ENCODE results near the gene SKI. TPM values are rescaled to one million over a fixed set of nuclear protein-coding genes. Genes with fewer than 3 reads are reported as not detected.

Gene SKI
- total RNA-seq, 1 experiment from 2014 or later, result 89.5 TPM

- Histone ChIP-seq H3K23ac (ENCODE audit: insufficient read length, low read depth, low read length) (no peak overlapping the region), H3K79me1 (ENCODE audit: insufficient read depth, low read depth, low read length, poor library complexity, severe bottlenecking) (peaks cover 8% of the 10 kb centered on the region), H3K27me3 (ENCODE audit: insufficient read depth, low read length) (no peaks in the 10 kb centered on the region), H2BK12ac (ENCODE audit: insufficient read length, low read depth, low read length) (no peak overlapping the region), H4K91ac (ENCODE audit: insufficient read length, low read depth, low read length) (no peak overlapping the region), H3K56ac (ENCODE audit: insufficient read length, low read depth, low read length) (no peak overlapping the region), H3K14ac (ENCODE audit: insufficient read depth, low read length) (peak overlapping the region; percentile 8; the same call in 1 of the 2 replicates), H4K5ac (ENCODE audit: insufficient read length, low read depth, low read length) (no peak overlapping the region), H3K4ac (ENCODE audit: low read depth, low read length) (no peak overlapping the region), H3T11ph (ENCODE audit: low read length) (no peak overlapping the region), H2BK20ac (ENCODE audit: low read depth, low read length, poor library complexity, severe bottlenecking) (no peak overlapping the region), H4K20me1 (ENCODE audit: control insufficient read depth, insufficient read depth, insufficient read length) (peaks cover 2% of the 10 kb centered on the region), H3K4me2 (ENCODE audit: insufficient read depth, insufficient read length, low read length) (no peak overlapping the region), H2AFZ (ENCODE audit: low read length) (no peak overlapping the region), H3K9ac (ENCODE audit: extremely low read depth, insufficient read length, low read length) (no peak overlapping the region), H3K18ac (ENCODE audit: insufficient read length, low read depth, low read length) (no peak overlapping the region), H3K23me2 (ENCODE audit: insufficient read length, low read depth, low read length, poor library complexity, severe bottlenecking) (no peaks in the 10 kb centered on the region), H3K27ac (ENCODE audit: insufficient read length, low read depth, low read length) (no peak overlapping the region), H2BK5ac (ENCODE audit: insufficient read length, low read length) (no peak overlapping the region), H4K8ac (replicated peaks; ENCODE audit: insufficient read length, low read depth, low read length) (no peak overlapping the region), H2BK15ac (ENCODE audit: low read depth, low read length) (no peak overlapping the region), H3K79me2 (ENCODE audit: insufficient read depth, low read length) (peaks cover 83% of the 10 kb centered on the region), H3K4me1 (ENCODE audit: insufficient read depth, low read length) (no peaks in the 10 kb centered on the region; the same call in 1 of the 2 replicates), H2AK5ac (ENCODE audit: insufficient read length, low read length) (no peak overlapping the region), H3K9me3 (ENCODE audit: control insufficient read depth, low read depth, low read length) (no peaks in the 10 kb centered on the region), H2BK120ac (ENCODE audit: low read depth, low read length, poor library complexity, severe bottlenecking) (no peak overlapping the region)
- H3K36me3 Mint-ChIP-seq (ENCODE audit: insufficient read depth in 1 of 3, low read depth in 3 of 3), result peaks cover 10 to 26% (median 19%) of the 10 kb centered on the region in 3 experiments
- no CpG with 5 or more reads among the region's 25 CpGs for WGBS (ENCODE audit: extremely low coverage, insufficient read length, low lambda C conversion rate)
- no peaks in the 10 kb centered on the region for H3K27me3 Mint-ChIP-seq (ENCODE audit: low read depth)
- no peak overlapping the region for H3K4me3 Mint-ChIP-seq
- no peak for TF ChIP-seq CTCF (conservative IDR thresholded peaks at IDR 0.05)
- H3K4me1 Mint-ChIP-seq, result peaks cover 43 to 53% of the 10 kb centered on the region in 2 experiments
- no peaks in the 10 kb centered on the region for H3K9me3 Mint-ChIP-seq
- H3K27ac Mint-ChIP-seq, result no peak overlapping the region
- no peak for DNase-seq
These were observed 10.4 kb downstream of the SKI start for GRCh38 chr1:2238361-2239012.
